GM12878 (cell line): ENCODE results near the gene GTPBP1. TPM values are rescaled to one million over a fixed set of nuclear protein-coding genes. Genes with fewer than 3 reads are reported as not detected.
A peak's percentile ranks its signal among the peaks of the same experiment; 100 is the strongest.

Experiments
- CBX3 ChIP-seq: fragments of 200-600 bp; sonication (generic); IDR thresholded peaks from 2 replicates; pipeline ENCODE4 v1.6.1; 2016; ENCODE audit warnings: low read depth, borderline replicate concordance
- EED ChIP-seq: sonication (generic); IDR thresholded peaks from 2 replicates; pipeline ENCODE4 v1.6.1; 2016; ENCODE audit warnings: antibody characterized with exemption, low read depth
- EP300 ChIP-seq, 2 experiments: fragments of 150-350 bp in 1 of 2; IDR thresholded peaks; 2 replicates each; pipeline ENCODE4 v1.6.1; 2011 to 2012; ENCODE audit warnings: low read depth in 2 of 2, low read length in 2 of 2, borderline replicate concordance in 1 of 2, improper control_type of control experiment in 1 of 2, inconsistent platforms in 1 of 2; ENCODE audit not compliant: control insufficient read depth in 1 of 2
- EZH2 ChIP-seq: IDR thresholded peaks from 2 replicates; pipeline ENCODE4 v1.6.1; 2012; ENCODE audit warnings: low read depth, mild to moderate bottlenecking, control low read depth, inconsistent platforms, low read length, borderline replicate concordance; ENCODE audit not compliant: control insufficient read depth
- FOXK2 ChIP-seq: fragments of 450-650 bp; IDR thresholded peaks from 2 replicates; pipeline ENCODE4 v1.6.1; 2017; ENCODE audit warnings: mild to moderate bottlenecking, moderate library complexity
- GABPA ChIP-seq: IDR thresholded peaks from 2 replicates; pipeline ENCODE4 v1.6.1; 2014; ENCODE audit warnings: antibody characterized with exemption, low read depth, mild to moderate bottlenecking, inconsistent platforms
- IKZF1 ChIP-seq: fragments of 450-650 bp; conservative IDR thresholded peaks from 2 replicates; pipeline ENCODE4 v1.6.1; 2017; ENCODE audit warnings: antibody characterized with exemption, mild to moderate bottlenecking
- NFIC ChIP-seq: IDR thresholded peaks from 2 replicates; pipeline ENCODE4 v1.6.1; 2012; ENCODE audit warnings: low read depth, mild to moderate bottlenecking, inconsistent platforms, low read length, moderate library complexity
- PML ChIP-seq: IDR thresholded peaks from 2 replicates; pipeline ENCODE4 v1.6.1; 2012; ENCODE audit warnings: low read length, inconsistent platforms
- POLR2AphosphoS5 ChIP-seq: IDR thresholded peaks from 2 replicates; pipeline ENCODE4 v1.6.1; 2011; ENCODE audit warnings: mild to moderate bottlenecking, low read length, inconsistent platforms
- RB1 ChIP-seq: fragments of 450-650 bp; formaldehyde crosslinking; IDR thresholded peaks from 2 replicates; pipeline ENCODE4 v1.6.1; 2017; ENCODE audit warnings: mild to moderate bottlenecking, borderline replicate concordance
- RELA ChIP-seq: fragments of 450-650 bp; IDR thresholded peaks from 2 replicates; pipeline ENCODE4 v1.8.0; 2014; ENCODE audit warnings: borderline replicate concordance; ENCODE audit not compliant: partially characterized antibody
- SMAD5 ChIP-seq: IDR thresholded peaks from 2 replicates; pipeline ENCODE4 v1.6.1; 2016; ENCODE audit warnings: antibody characterized with exemption, low read depth
- SMARCA5 ChIP-seq: fragments of 450-650 bp; IDR thresholded peaks from 2 replicates; pipeline ENCODE4 v1.6.1; 2017; ENCODE audit warnings: mild to moderate bottlenecking
- SP1 ChIP-seq: IDR thresholded peaks from one replicate; pipeline ENCODE4 v1.6.1; 2011; ENCODE audit warnings: low read depth, low read length
- ZNF384 ChIP-seq: IDR thresholded peaks from 2 replicates; pipeline ENCODE4 v1.6.1; 2012; ENCODE audit warnings: low read depth, mild to moderate bottlenecking, low read length, improper control_type of control experiment, borderline replicate concordance
- polyA plus RNA-seq, 11 experiments: library from polyadenylated mRNA; depleted of rRNA in 4 of 11; unstranded in 6 of 11; stranded (reverse) in 5 of 11; fragments of >200 nt; fragmentation: Nextera tagmentation in 4 of 11; fragmentation: Illumina TruSeq in 1 of 11; extraction: Ambion mirVana in 4 of 11; extraction: Trizol in 1 of 11; gene quantifications; 1 replicate in 1 of 11; 2 replicates in 10 of 11; pipeline versions ENCODE4 v1.2.1 to v1.2.3, GENCODE V29; 2011 to 2016; ENCODE audit warnings: inconsistent platforms in 2 of 11, missing spikeins in 2 of 11, low read depth in 1 of 11
- total RNA-seq, 4 experiments: library from RNA; depleted of rRNA in 3 of 4; stranded (reverse); fragments of >200 nt in 3 of 4; fragmentation: Illumina TruSeq in 1 of 4; extraction: Trizol in 1 of 4; gene quantifications; 2 replicates each; pipeline versions ENCODE4 v1.2.1 to v1.2.3, GENCODE V29; 2013 to 2021
- TF ChIP-seq, protein P1 (sequence below): fragments of 450-650 bp; IDR thresholded peaks from 2 replicates; pipeline ENCODE4 v1.6.1; 2016; ENCODE audit warnings: mild to moderate bottlenecking, moderate library complexity, borderline replicate concordance
- TF ChIP-seq, protein P2 (sequence below): fragments of 450-650 bp; formaldehyde crosslinking; IDR thresholded peaks from 2 replicates; pipeline ENCODE4 v1.4.0; 2022; ENCODE audit warnings: mild to moderate bottlenecking, moderate library complexity

GTPBP1 gene
- total and polyA plus RNA-seq, 10 of the 15 experiments (the other 5 are each of a cell fraction or from before 2014, with no cell fraction given) = 0.89 to 63.1 (median 34.2) TPM

DNA sequence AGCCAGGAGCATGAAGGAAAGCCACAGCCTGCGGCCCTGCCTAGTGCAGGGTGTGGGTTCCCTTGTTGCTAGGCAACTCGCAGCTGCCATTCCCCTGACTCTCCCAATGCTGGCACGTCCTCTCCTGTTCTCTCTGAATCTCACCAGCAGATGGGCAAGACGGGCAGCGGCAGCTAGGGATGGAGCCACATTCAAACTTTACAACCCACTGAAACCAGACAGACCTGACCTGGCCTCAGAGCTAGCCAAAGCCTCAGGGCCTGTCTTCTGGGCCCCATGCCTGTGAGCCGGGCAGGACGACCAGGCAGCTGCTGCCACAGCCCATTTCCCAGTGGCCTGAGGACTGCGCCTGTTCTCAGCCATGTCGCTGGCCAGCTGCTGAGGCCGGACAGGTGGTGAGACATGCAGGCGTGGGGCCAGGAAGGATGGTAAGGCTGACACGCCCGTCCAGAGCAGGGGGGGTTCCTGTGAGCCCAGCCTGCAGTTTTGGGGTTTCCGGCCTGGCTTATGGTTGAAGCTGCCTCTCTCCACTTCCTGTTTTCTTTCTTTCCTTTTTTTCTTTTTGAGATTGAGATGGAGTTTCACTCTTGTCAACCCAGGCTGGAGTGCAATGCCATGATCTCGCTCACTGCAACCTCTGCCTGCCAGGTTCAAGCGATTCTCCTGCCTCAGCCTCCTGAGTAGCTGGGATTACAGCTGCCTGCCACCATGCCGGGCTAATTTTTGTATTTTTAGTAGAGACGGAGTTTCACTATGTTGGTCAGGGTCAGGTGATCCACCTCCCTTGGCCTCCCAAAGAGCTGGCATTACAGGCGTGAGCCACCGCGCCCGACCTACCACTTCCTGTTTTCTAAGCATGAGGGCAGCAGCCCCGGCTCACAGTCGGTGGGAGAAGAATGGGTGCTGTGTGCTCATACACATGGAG lies 45.9 kb downstream of the GTPBP1 start (continued):
- TF ChIP-seq, protein P1, sequence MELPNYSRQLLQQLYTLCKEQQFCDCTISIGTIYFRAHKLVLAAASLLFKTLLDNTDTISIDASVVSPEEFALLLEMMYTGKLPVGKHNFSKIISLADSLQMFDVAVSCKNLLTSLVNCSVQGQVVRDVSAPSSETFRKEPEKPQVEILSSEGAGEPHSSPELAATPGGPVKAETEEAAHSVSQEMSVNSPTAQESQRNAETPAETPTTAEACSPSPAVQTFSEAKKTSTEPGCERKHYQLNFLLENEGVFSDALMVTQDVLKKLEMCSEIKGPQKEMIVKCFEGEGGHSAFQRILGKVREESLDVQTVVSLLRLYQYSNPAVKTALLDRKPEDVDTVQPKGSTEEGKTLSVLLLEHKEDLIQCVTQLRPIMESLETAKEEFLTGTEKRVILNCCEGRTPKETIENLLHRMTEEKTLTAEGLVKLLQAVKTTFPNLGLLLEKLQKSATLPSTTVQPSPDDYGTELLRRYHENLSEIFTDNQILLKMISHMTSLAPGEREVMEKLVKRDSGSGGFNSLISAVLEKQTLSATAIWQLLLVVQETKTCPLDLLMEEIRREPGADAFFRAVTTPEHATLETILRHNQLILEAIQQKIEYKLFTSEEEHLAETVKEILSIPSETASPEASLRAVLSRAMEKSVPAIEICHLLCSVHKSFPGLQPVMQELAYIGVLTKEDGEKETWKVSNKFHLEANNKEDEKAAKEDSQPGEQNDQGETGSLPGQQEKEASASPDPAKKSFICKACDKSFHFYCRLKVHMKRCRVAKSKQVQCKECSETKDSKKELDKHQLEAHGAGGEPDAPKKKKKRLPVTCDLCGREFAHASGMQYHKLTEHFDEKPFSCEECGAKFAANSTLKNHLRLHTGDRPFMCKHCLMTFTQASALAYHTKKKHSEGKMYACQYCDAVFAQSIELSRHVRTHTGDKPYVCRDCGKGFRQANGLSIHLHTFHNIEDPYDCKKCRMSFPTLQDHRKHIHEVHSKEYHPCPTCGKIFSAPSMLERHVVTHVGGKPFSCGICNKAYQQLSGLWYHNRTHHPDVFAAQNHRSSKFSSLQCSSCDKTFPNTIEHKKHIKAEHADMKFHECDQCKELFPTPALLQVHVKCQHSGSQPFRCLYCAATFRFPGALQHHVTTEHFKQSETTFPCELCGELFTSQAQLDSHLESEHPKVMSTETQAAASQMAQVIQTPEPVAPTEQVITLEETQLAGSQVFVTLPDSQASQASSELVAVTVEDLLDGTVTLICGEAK = peak; percentile 33; the same call in 1 of the 2 replicates
- TF ChIP-seq RB1 (0 out of 2 replicates have a peak, but pooled peaks have one; percentile 55), ZNF384 (peak; percentile 50), EP300 (IDR thresholded peaks at IDR 0.05; ENCODE audit: borderline replicate concordance in 1 of 2, control insufficient read depth in 1 of 2, low read depth in 2 of 2, low read length in 2 of 2) (peak; percentile 44 to 48; a peak in 2 of 4 replicates), SMAD5 (no peak), EZH2 (no peak), SP1 (peak; percentile 51), RELA (no peak), SMARCA5 (peak; percentile 59; the same call in 1 of the 2 replicates), POLR2AphosphoS5 (peak; percentile 6; the same call in 1 of the 2 replicates), CBX3 (no peak), FOXK2 (peak; percentile 25; the same call in 1 of the 2 replicates), NFIC (no peak), GABPA (peak; percentile 66; the same call in 1 of the 2 replicates), PML (no peak), IKZF1 (peak; percentile 48), EED (peak; percentile 43)
- TF ChIP-seq, protein P2, sequence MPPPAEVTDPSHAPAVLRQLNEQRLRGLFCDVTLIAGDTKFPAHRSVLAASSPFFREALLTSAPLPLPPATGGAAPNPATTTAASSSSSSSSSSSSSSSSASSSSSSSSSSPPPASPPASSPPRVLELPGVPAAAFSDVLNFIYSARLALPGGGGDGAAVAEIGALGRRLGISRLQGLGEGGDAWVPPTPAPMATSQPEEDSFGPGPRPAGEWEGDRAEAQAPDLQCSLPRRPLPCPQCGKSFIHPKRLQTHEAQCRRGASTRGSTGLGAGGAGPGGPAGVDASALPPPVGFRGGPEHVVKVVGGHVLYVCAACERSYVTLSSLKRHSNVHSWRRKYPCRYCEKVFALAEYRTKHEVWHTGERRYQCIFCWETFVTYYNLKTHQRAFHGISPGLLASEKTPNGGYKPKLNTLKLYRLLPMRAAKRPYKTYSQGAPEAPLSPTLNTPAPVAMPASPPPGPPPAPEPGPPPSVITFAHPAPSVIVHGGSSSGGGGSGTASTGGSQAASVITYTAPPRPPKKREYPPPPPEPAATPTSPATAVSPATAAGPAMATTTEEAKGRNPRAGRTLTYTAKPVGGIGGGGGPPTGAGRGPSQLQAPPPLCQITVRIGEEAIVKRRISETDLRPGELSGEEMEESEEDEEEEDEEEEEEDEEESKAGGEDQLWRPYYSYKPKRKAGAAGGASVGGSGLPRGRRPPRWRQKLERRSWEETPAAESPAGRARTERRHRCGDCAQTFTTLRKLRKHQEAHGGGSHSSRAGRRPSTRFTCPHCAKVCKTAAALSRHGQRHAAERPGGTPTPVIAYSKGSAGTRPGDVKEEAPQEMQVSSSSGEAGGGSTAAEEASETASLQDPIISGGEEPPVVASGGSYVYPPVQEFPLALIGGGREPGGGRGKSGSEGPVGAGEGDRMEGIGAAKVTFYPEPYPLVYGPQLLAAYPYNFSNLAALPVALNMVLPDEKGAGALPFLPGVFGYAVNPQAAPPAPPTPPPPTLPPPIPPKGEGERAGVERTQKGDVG (CRISPR knock-in tag) = no peak
